Right lobe of liver (tissue), 6 donors: ENCODE measurements around the gene NDUFA11. TPM values are rescaled to one million over a fixed set of nuclear protein-coding genes. Genes with fewer than 3 reads are reported as not detected.

ENCODE experiments used
- ATAC-seq, 4 donors: fragments of 200-7000 bp; cut with Tn5 transposase; one replicate each; pipeline ENCODE4 v1.9.1; 2020; ENCODE audit warnings: mild to moderate bottlenecking in 4 of 4, moderate library complexity in 4 of 4
- DNase-seq, 3 donors: peaks; one replicate each; pipeline ENCODE4 v3.0.0-alpha.2; 2020
- H3K27ac ChIP-seq, 3 donors: fragments of 200-600 bp; one replicate each; pipeline ENCODE4 v1.8.0; 2022
- H3K27me3 ChIP-seq, 2 donors: fragments of 200-600 bp; one replicate each; pipeline ENCODE4 v1.8.0; 2022
- H3K36me3 ChIP-seq, 4 donors: fragments of 200-600 bp; sonication (generic) in 1 of 4; one replicate each; pipeline versions ENCODE4 v1.5.1 to v1.8.0; 2017 to 2022; ENCODE audit warnings: control low read depth in 1 of 4
- H3K4me1 ChIP-seq, 4 donors: fragments of 200-600 bp; sonication (generic) in 1 of 4; one replicate each; pipeline versions ENCODE4 v1.5.1 to v1.8.0; 2017 to 2022; ENCODE audit warnings: control low read depth in 1 of 4
- H3K4me3 ChIP-seq, 3 donors: fragments of 200-600 bp; one replicate each; pipeline ENCODE4 v1.8.0; 2022
- H3K9me3 ChIP-seq, 4 donors: fragments of 200-600 bp; sonication (generic) in 1 of 4; one replicate each; pipeline versions ENCODE4 v1.5.1 to v1.8.0; 2017 to 2022; ENCODE audit warnings: control low read depth in 1 of 4
- CTCF ChIP-seq, 4 donors: fragments of 200-600 bp in 3 of 4; fragments of 450-650 bp in 1 of 4; IDR thresholded peaks; one replicate each; pipeline versions ENCODE4 v1.5.1 to v1.8.0; 2016 to 2022; ENCODE audit warnings: antibody characterized with exemption in 4 of 4, mild to moderate bottlenecking in 2 of 4
- POLR2A ChIP-seq: fragments of 450-650 bp; IDR thresholded peaks from one replicate; pipeline ENCODE4 v1.6.1; 2017; ENCODE audit warnings: antibody characterized with exemption, mild to moderate bottlenecking
- WGBS: methylation state at CpG from one replicate; pipeline ENCODE4 v1.1.6; 2018; ENCODE audit warnings: low coverage, low lambda C conversion rate; ENCODE audit not compliant: insufficient coverage; ENCODE audit errors: missing lambda C conversion rate; 5-methylcytosine and 5-hydroxymethylcytosine counted together
- intact Hi-C, 2 donors: fragments of 100-400 bp; cut with DNase I; formaldehyde crosslinking; loops; one replicate each; pipeline versions ENCODE4 v1.11.2 to v1.14.1; 2022
- total RNA-seq, 6 experiments: library from RNA; depleted of rRNA in 2 of 6; stranded (reverse); fragments of >200 nt in 2 of 6; fragmentation: NEBNext Ultra II Directional in 3 of 6; extraction: Animal tissue kit (Norgen Biotek cat#: 25700) in 3 of 6; gene quantifications; one replicate each; pipeline versions ENCODE4 v1.1.0 to v1.2.4, GENCODE V29; 2016 to 2023
- donor health status: DM: no; HTN: yes; CAD: no.
- donor health status: DM: no; HTN: no; CAD: no.
- donor health status: DM: no; HTN: no; CAD: no.
- donor health status: DM: no; HTN: yes; CAD: no.
- donor health status: DM: no; HTN: yes; CAD: no.

NDUFA11 gene
- total RNA-seq, 6 experiments from 2014 or later, result 108 to 161 (median 157) TPM

- DNase-seq (no peak), ATAC-seq (peak in 1 of 4 donors; percentile 21)
- Histone ChIP-seq H3K4me1 (no peaks in the 10 kb centered on the region), H3K9me3 (no peaks in the 10 kb centered on the region), H3K36me3 (peaks cover 0 to 76% (median 34%) of the 10 kb centered on the region in 4 donors), H3K4me3 (no peak overlapping the region), H3K27me3 (no peaks in the 10 kb centered on the region), H3K27ac (no peak overlapping the region)
- 81% methylated on average over 13 of the region's 21 CpGs for WGBS
- TF ChIP-seq CTCF (IDR thresholded peaks at IDR 0.05) (no peak), POLR2A (no peak)
- intact Hi-C loops, result no loop called here
Observed at GRCh38 chr19:5921516-5922160, 18.0 kb upstream of the NDUFA11 start.

GRCh38 chr19:5918463-5919079, 15.0 kb upstream of the NDUFA11 start:
- no peak for ATAC-seq
- peaks cover 0 to 59% (median 21%) of the 10 kb centered on the region in 4 donors for H3K36me3 ChIP-seq
- peaks cover 0 to 10% (median 4%) of the 10 kb centered on the region in 4 donors for H3K4me1 ChIP-seq
- H3K4me3 ChIP-seq, result no peak overlapping the region
- no peaks in the 10 kb centered on the region for H3K9me3 ChIP-seq
- intact Hi-C loops, result no loop called here
- no peak overlapping the region for H3K27ac ChIP-seq
- 100% methylated on average over 4 of the region's 20 CpGs for whole genome bisulfite sequencing
- no peaks in the 10 kb centered on the region for H3K27me3 ChIP-seq
- TF ChIP-seq CTCF (IDR thresholded peaks at IDR 0.05) (no peak), POLR2A (no peak)
- no peak for DNase-seq

- Histone ChIP-seq H3K27me3 (no peaks in the 10 kb centered on the region), H3K36me3 (peaks cover 0 to 49% (median 16%) of the 10 kb centered on the region in 4 donors), H3K9me3 (no peaks in the 10 kb centered on the region), H3K27ac (no peak overlapping the region), H3K4me1 (peaks cover 0 to 10% (median 5%) of the 10 kb centered on the region in 4 donors), H3K4me3 (no peak overlapping the region)
- DNase-seq (no peak), ATAC-seq (no peak)
- WGBS, result no CpG with 5 or more reads among the region's 36 CpGs
- TF ChIP-seq POLR2A, result no peak
- TF ChIP-seq CTCF (IDR thresholded peaks at IDR 0.05), result no peak
- intact Hi-C loops, result no loop called here
Observed at GRCh38 chr19:5917431-5918107, 14.0 kb upstream of the NDUFA11 start.

- intact Hi-C loops, result no loop called here
- ATAC-seq, result no peak
- Histone ChIP-seq H3K9me3 (no peaks in the 10 kb centered on the region), H3K27ac (no peak overlapping the region), H3K4me3 (no peak overlapping the region), H3K27me3 (no peaks in the 10 kb centered on the region), H3K36me3 (peaks cover 0 to 39% (median 12%) of the 10 kb centered on the region in 4 donors), H3K4me1 (peaks cover 0 to 10% (median 5%) of the 10 kb centered on the region in 4 donors)
- 85% methylated on average over 9 of the region's 14 CpGs for WGBS
- no peak for DNase-seq
- TF ChIP-seq POLR2A (no peak), CTCF (IDR thresholded peaks at IDR 0.05) (no peak)
Observed at GRCh38 chr19:5916181-5916708, 12.7 kb upstream of the NDUFA11 start.
